HUES48 (cell line): ENCODE data around the gene DPP10.
"Not testable (repeated sequence)": the region's sequence is repeated elsewhere in the genome, so short reads cannot be mapped to it uniquely, and the experiment has no call there.

Experiments used
- H3K27ac ChIP-seq: one replicate; pipeline ENCODE4 v1.7.0; 2013; ENCODE audit warnings: low read depth, low read length, inconsistent platforms
- H3K27me3 ChIP-seq: 2 replicates; pipeline ENCODE4 v1.6.1; 2013; ENCODE audit warnings: mild to moderate bottlenecking, low read length; ENCODE audit not compliant: control insufficient read depth, insufficient read depth
- H3K36me3 ChIP-seq: 2 replicates; pipeline ENCODE4 v1.6.1; 2013; ENCODE audit warnings: low read length; ENCODE audit not compliant: control insufficient read depth, insufficient read depth
- H3K4me1 ChIP-seq: 2 replicates; pipeline ENCODE4 v1.6.1; 2013; ENCODE audit warnings: mild to moderate bottlenecking, low read length; ENCODE audit not compliant: control insufficient read depth, insufficient read depth
- H3K4me3 ChIP-seq: 2 replicates; pipeline ENCODE4 v1.5.1; 2013; ENCODE audit warnings: mild to moderate bottlenecking, low read depth, low read length
- H3K9ac ChIP-seq: 2 replicates; pipeline ENCODE4 v1.6.1; 2013; ENCODE audit warnings: mild to moderate bottlenecking, low read depth, low read length, moderate library complexity
- H3K9me3 ChIP-seq: 2 replicates; pipeline ENCODE4 v1.6.1; 2013; ENCODE audit warnings: low read length; ENCODE audit not compliant: control insufficient read depth, insufficient read depth

DPP10 gene

GRCh38 chr2:114714313-114714712 lies 271.9 kb downstream of the DPP10 start:
- Histone ChIP-seq H3K9me3 (no peaks in the 10 kb centered on the region), H3K36me3 (no peaks in the 10 kb centered on the region), H3K9ac (no peak overlapping the region), H3K4me3 (no peak overlapping the region), H3K4me1 (peaks cover 28% of the 10 kb centered on the region), H3K27me3 (no peaks in the 10 kb centered on the region), H3K27ac (peak overlapping the region; percentile 75)

GRCh38 chr2:114717049-114717448 lies 274.6 kb downstream of the DPP10 start:
- Histone ChIP-seq H3K27ac (no peak overlapping the region), H3K9ac (no peak overlapping the region), H3K36me3 (no peaks in the 10 kb centered on the region)

GRCh38 chr2:114724454-114724853 lies 282.0 kb downstream of the DPP10 start:
- Histone ChIP-seq H3K4me3 (no peak overlapping the region), H3K4me1 (0 out of 2 replicates have a peak, but pooled peaks cover 10% of the 10 kb centered on the region), H3K27me3 (no peaks in the 10 kb centered on the region), H3K36me3 (no peaks in the 10 kb centered on the region), H3K27ac (no peak overlapping the region), H3K9me3 (no peaks in the 10 kb centered on the region), H3K9ac (no peak overlapping the region)

More at GRCh38 chr2:114717049-114717448, 274.6 kb downstream of the DPP10 start:
- Histone ChIP-seq H3K4me3 (no peak overlapping the region), H3K9me3 (no peaks in the 10 kb centered on the region), H3K4me1 (peaks cover 7% of the 10 kb centered on the region; the same call in 1 of the 2 replicates), H3K27me3 (no peaks in the 10 kb centered on the region)

GRCh38 chr2:114727012-114727411 lies 284.6 kb downstream of the DPP10 start:
- Histone ChIP-seq H3K9me3 (no peaks in the 10 kb centered on the region), H3K4me1 (0 out of 2 replicates have a peak, but pooled peaks cover 10% of the 10 kb centered on the region), H3K27ac (no peak overlapping the region), H3K36me3 (no peaks in the 10 kb centered on the region), H3K4me3 (no peak overlapping the region), H3K27me3 (no peaks in the 10 kb centered on the region), H3K9ac (no peak overlapping the region)

GRCh38 chr2:114728372-114728771 lies 285.9 kb downstream of the DPP10 start:
- 0 out of 2 replicates have a peak, but pooled peaks cover 10% of the 10 kb centered on the region for H3K4me1 ChIP-seq
- H3K27me3 ChIP-seq: no peaks in the 10 kb centered on the region
- H3K9ac ChIP-seq: no peak overlapping the region
- H3K36me3 ChIP-seq: no peaks in the 10 kb centered on the region
- no peak overlapping the region for H3K4me3 ChIP-seq
- no peak overlapping the region for H3K27ac ChIP-seq
- no peaks in the 10 kb centered on the region for H3K9me3 ChIP-seq

GRCh38 chr2:114729026-114729425 lies 286.6 kb downstream of the DPP10 start:
- H3K9ac ChIP-seq: no peak overlapping the region
- H3K4me1 ChIP-seq: 0 out of 2 replicates have a peak, but pooled peaks cover 10% of the 10 kb centered on the region
- H3K27me3 ChIP-seq: no peaks in the 10 kb centered on the region
- H3K4me3 ChIP-seq: no peak overlapping the region
- H3K36me3 ChIP-seq: no peaks in the 10 kb centered on the region
- no peak overlapping the region for H3K27ac ChIP-seq
- no peaks in the 10 kb centered on the region for H3K9me3 ChIP-seq

GRCh38 chr2:114735126-114735525 lies 292.7 kb downstream of the DPP10 start:
- Histone ChIP-seq H3K27ac (no peak overlapping the region), H3K9me3 (no peaks in the 10 kb centered on the region), H3K27me3 (no peaks in the 10 kb centered on the region), H3K4me3 (no peak overlapping the region), H3K4me1 (no peaks in the 10 kb centered on the region), H3K36me3 (no peaks in the 10 kb centered on the region), H3K9ac (no peak overlapping the region)

- Histone ChIP-seq H3K4me3 (no peak overlapping the region), H3K27me3 (no peaks in the 10 kb centered on the region), H3K36me3 (no peaks in the 10 kb centered on the region), H3K9ac (no peak overlapping the region), H3K27ac (no peak overlapping the region), H3K4me1 (peaks cover 10% of the 10 kb centered on the region), H3K9me3 (no peaks in the 10 kb centered on the region)
Observed at GRCh38 chr2:114742245-114742644, 299.8 kb downstream of the DPP10 start.

GRCh38 chr2:114745700-114746099 lies 303.3 kb downstream of the DPP10 start:
- Histone ChIP-seq H3K4me1 (peaks cover 10% of the 10 kb centered on the region), H3K9ac (no peak overlapping the region), H3K27ac (peak overlapping the region; percentile 32), H3K27me3 (no peaks in the 10 kb centered on the region), H3K36me3 (no peaks in the 10 kb centered on the region), H3K4me3 (no peak overlapping the region), H3K9me3 (no peaks in the 10 kb centered on the region)

- H3K27me3 ChIP-seq, H3K36me3 ChIP-seq, H3K4me3 ChIP-seq, H3K27ac ChIP-seq, H3K4me1 ChIP-seq, H3K9ac ChIP-seq, H3K9me3 ChIP-seq: not testable (repeated sequence)
Observed at GRCh38 chr2:114748175-114748574, 305.7 kb downstream of the DPP10 start.

GRCh38 chr2:114752425-114752824 lies 310.0 kb downstream of the DPP10 start:
- Histone ChIP-seq H3K36me3 (no peaks in the 10 kb centered on the region), H3K9ac (no peak overlapping the region), H3K4me3 (no peak overlapping the region), H3K9me3 (no peaks in the 10 kb centered on the region), H3K4me1 (no peaks in the 10 kb centered on the region), H3K27ac (no peak overlapping the region), H3K27me3 (no peaks in the 10 kb centered on the region)

- Histone ChIP-seq H3K9me3 (no peaks in the 10 kb centered on the region), H3K4me1 (no peaks in the 10 kb centered on the region), H3K27ac (no peak overlapping the region), H3K27me3 (no peaks in the 10 kb centered on the region), H3K36me3 (no peaks in the 10 kb centered on the region), H3K9ac (no peak overlapping the region), H3K4me3 (no peak overlapping the region)
Observed at GRCh38 chr2:114753145-114753544, 310.7 kb downstream of the DPP10 start.
